CD4-positive, alpha-beta memory T cell (primary cell): Measurements from ENCODE around the gene IGIP. TPM values are rescaled to one million over a fixed set of nuclear protein-coding genes. Genes with fewer than 3 reads are reported as not detected.

Experiments used
- CTCF ChIA-PET: fragments of 350-600 bp; sonication (Branson Sonifier 250); formaldehyde crosslinking; loops from one replicate; lab custom pipeline; 2021; ENCODE audit warnings: inconsistent platforms; ENCODE audit not compliant: partially characterized antibody; lab: Charles Lee
- POLR2A ChIA-PET: fragments of 350-600 bp; sonication (Branson Sonifier 250); formaldehyde crosslinking; loops from one replicate; lab custom pipeline; 2021; ENCODE audit not compliant: partially characterized antibody; lab: Charles Lee
- DNase-seq, 5 donors: peaks; one replicate each; pipeline versions ENCODE4 v3.0.0 to v3.0.0-alpha.2; 2020 to 2022; ENCODE audit warnings: mixed read lengths in 1 of 5
- H3K27ac ChIP-seq: one replicate; pipeline ENCODE4 v1.7.0; 2013; ENCODE audit warnings: low read depth, low read length
- H3K27me3 ChIP-seq: 2 replicates; pipeline ENCODE4 v1.7.0; 2013; ENCODE audit warnings: mild to moderate bottlenecking, low read length, moderate library complexity; ENCODE audit not compliant: insufficient read depth
- H3K36me3 ChIP-seq: 2 replicates; pipeline ENCODE4 v1.7.0; 2013; ENCODE audit warnings: mild to moderate bottlenecking, low read length, moderate library complexity; ENCODE audit not compliant: insufficient read depth
- H3K4me1 ChIP-seq: 2 replicates; pipeline ENCODE4 v1.7.0; 2013; ENCODE audit warnings: mild to moderate bottlenecking, low read length, moderate library complexity; ENCODE audit not compliant: insufficient read depth
- H3K4me3 ChIP-seq, 2 donors: one replicate each; pipeline ENCODE4 v1.7.0; 2013; ENCODE audit warnings: low read length in 2 of 2, mild to moderate bottlenecking in 1 of 2
- H3K9me3 ChIP-seq, 2 donors: one replicate each; pipeline ENCODE4 v1.7.0; 2013; ENCODE audit warnings: low read length in 2 of 2, control low read depth in 1 of 2; ENCODE audit not compliant: control insufficient read depth in 1 of 2
- H3K27ac Mint-ChIP-seq, 7 donors: one replicate each; pipeline ENCODE4 v1.8.0; 2020 to 2021; ENCODE audit warnings: mixed read lengths in 7 of 7, mild to moderate bottlenecking in 6 of 7, inconsistent platforms in 3 of 7, moderate library complexity in 3 of 7
- H3K27me3 Mint-ChIP-seq, 2 donors: one replicate each; pipeline ENCODE4 v1.8.0; 2020 to 2021; ENCODE audit warnings: mixed read lengths in 2 of 2
- H3K36me3 Mint-ChIP-seq, 2 donors: one replicate each; pipeline ENCODE4 v1.8.0; 2020 to 2021; ENCODE audit warnings: mixed read lengths in 2 of 2, inconsistent platforms in 1 of 2, mild to moderate bottlenecking in 1 of 2
- H3K4me1 Mint-ChIP-seq, 4 donors: one replicate each; pipeline ENCODE4 v1.8.0; 2020 to 2021; ENCODE audit warnings: mixed read lengths in 4 of 4, mild to moderate bottlenecking in 1 of 4
- H3K4me3 Mint-ChIP-seq, 8 donors: one replicate each; pipeline ENCODE4 v1.8.0; 2020 to 2021; ENCODE audit warnings: mixed read lengths in 8 of 8, mild to moderate bottlenecking in 7 of 8, moderate library complexity in 6 of 8, inconsistent platforms in 3 of 8
- H3K9me3 Mint-ChIP-seq, 8 donors: one replicate each; pipeline ENCODE4 v1.8.0; 2020 to 2021; ENCODE audit warnings: mixed read lengths in 8 of 8, mild to moderate bottlenecking in 5 of 8, inconsistent platforms in 3 of 8, moderate library complexity in 1 of 8
- intact Hi-C: fragments of 100-400 bp; cut with micrococcal nuclease; formaldehyde crosslinking; loops from one replicate; pipeline ENCODE4 v1.15.1; 2023
- polyA plus RNA-seq, 2 donors: library from polyadenylated mRNA; unstranded; fragments of 300-500 nt; fragmentation: Illumina TruSeq; gene quantifications; one replicate each; pipeline ENCODE4 v1.2.3, GENCODE V29; 2021
- total RNA-seq, 2 experiments: library from RNA; stranded (reverse); gene quantifications; one replicate each; pipeline ENCODE4 v1.2.3, GENCODE V29; 2021

IGIP gene
- total and polyA plus RNA-seq, 4 experiments from 2014 or later = 0.27 to 14.9 (median 7.2) TPM

DNA sequence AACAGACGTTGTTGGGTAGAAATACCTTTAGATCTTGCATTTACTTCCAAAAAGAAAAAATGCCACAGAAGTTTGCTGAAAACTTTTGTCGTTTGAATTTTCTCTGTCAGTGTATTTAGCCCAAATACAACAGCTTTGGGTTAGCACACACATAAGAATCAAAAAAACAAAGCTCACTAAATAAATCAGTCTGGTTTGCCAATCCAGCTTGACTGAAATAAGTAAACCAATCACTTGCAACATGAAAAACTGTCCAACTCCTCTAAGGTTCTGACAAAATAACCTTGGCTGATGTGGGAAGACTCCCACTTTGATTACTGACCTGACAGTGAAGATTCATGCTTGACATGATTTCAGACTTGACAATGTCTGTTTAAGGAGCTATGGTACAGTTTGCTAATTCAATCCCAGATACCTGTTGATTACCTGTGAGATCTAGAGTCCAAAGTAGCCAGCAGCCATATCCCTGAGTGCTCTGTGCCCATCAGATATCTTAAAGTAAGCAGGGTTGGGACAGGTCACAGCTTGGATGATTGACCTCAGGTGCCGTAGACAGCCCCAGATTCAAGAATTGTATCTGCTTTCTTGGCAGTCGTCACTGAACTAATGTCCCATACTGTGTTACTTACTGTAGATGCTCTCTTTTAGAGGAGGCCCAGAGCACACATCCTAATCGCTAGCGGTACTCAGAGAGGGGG lies 727 bp downstream of the IGIP start:
- Histone ChIP-seq H3K27ac (no peak overlapping the region), H3K4me3 (no peak overlapping the region), H3K27me3 (no peaks in the 10 kb centered on the region), H3K9me3 (no peaks in the 10 kb centered on the region), H3K4me1 (peaks cover 21% of the 10 kb centered on the region), H3K36me3 (no peaks in the 10 kb centered on the region)
- Mint-ChIP-seq H3K9me3 (no peaks in the 10 kb centered on the region), H3K4me1 (peaks cover 29 to 54% (median 43%) of the 10 kb centered on the region in 4 donors), H3K36me3 (no peaks in the 10 kb centered on the region), H3K27me3 (no peaks in the 10 kb centered on the region), H3K27ac (no peak overlapping the region), H3K4me3 (no peak overlapping the region)
- ChIA-PET CTCF (interaction anchor here (1.5 to 1.8 kb wide), 2 partner anchors 11 to 18 kb away, joined by 4 to 5 read pairs; no protein-coding TSS in a partner anchor), POLR2A (no interaction called here)
- intact Hi-C loops = no loop called here
- DNase-seq = no peak

DNA sequence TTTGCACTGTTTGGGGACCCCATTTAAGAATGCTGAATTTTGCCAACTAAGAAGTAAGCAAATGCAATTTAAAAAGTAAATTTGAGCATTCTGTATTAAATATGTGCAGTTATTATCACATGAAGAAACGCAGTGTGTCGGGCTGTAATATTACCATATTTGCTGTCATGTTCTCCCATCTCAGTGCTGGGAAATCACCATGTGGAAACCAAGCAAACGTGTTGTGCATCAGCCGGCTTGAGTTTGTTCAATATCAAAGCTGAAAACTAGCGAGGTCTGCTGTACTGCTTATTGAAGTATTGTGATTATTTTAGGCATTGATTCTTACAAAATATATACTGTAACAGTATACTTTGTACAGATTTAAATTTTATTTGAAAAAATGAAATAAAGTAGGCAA lies 2.6 kb downstream of the IGIP start:
- DNase-seq = no peak
- ChIA-PET CTCF (interaction anchor here (1.4 to 1.8 kb wide), 2 partner anchors 10 to 16 kb away, joined by 4 to 5 read pairs; no protein-coding TSS in a partner anchor), POLR2A (no interaction called here)
- intact Hi-C loops = no loop called here
- Mint-ChIP-seq H3K27ac (no peak overlapping the region), H3K9me3 (no peaks in the 10 kb centered on the region), H3K36me3 (no peaks in the 10 kb centered on the region), H3K27me3 (no peaks in the 10 kb centered on the region), H3K4me1 (peaks cover 27 to 56% (median 42%) of the 10 kb centered on the region in 4 donors), H3K4me3 (no peak overlapping the region)
- Histone ChIP-seq H3K4me3 (no peak overlapping the region), H3K27me3 (no peaks in the 10 kb centered on the region), H3K9me3 (no peaks in the 10 kb centered on the region), H3K4me1 (peaks cover 21% of the 10 kb centered on the region), H3K36me3 (no peaks in the 10 kb centered on the region), H3K27ac (no peak overlapping the region)

DNA sequence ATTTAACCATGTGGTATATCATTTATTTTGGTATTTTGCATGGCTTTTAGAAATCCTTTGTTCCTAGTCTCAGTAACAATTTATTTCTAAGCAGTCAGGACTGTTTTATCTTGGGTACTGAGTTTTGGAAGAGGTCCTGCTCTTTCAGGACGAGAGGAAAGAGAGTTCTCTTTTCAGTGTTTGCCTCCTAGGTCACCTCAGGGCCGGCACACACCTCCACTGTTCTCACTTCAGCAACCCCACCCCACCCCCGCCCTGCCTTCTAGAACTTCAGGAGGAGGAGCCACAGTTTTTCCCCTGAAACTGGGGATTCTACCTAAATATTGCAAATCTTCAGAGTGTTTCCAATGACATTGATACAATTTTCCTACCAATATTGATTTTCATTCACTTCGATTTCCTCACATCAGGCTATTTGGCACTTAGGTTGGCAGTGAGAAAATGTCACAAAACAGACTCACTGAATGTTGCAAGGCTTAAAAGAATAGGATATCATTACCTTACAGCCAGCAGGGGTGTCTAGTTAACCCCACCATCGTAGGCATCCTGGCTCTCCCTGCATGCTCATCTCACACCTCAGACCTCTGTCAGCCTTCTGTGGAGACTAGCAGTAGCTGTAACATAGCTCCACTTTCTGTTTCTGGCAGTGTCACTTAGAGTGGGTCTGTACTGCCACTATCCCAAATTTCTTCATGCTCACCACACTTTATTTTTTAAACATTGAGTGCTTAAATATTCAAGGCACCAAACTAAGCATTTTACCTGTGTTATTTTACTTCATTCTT lies 5.4 kb downstream of the IGIP start:
- ChIA-PET POLR2A (interaction anchor here (3.0 kb wide), 1 partner anchor 24 kb away, joined by 10 read pairs; no protein-coding TSS in a partner anchor), CTCF (interaction anchor here (0.7 to 4.5 kb wide), 4 partner anchors 10 to 58 kb away, joined by 5 to 20 read pairs (median 14); no protein-coding TSS in a partner anchor)
- Histone ChIP-seq H3K4me1 (peaks cover 16% of the 10 kb centered on the region), H3K36me3 (no peaks in the 10 kb centered on the region), H3K9me3 (no peaks in the 10 kb centered on the region), H3K4me3 (no peak overlapping the region), H3K27me3 (no peaks in the 10 kb centered on the region), H3K27ac (no peak overlapping the region)
- H3K9me3 Mint-ChIP-seq = no peaks in the 10 kb centered on the region
- H3K27ac Mint-ChIP-seq = peak overlapping the region in 3 of 7 donors; percentile 18 to 53 (median 36)
- intact Hi-C loops = no loop called here
- no peaks in the 10 kb centered on the region for H3K27me3 Mint-ChIP-seq
- H3K4me1 Mint-ChIP-seq = peaks cover 27 to 52% (median 39%) of the 10 kb centered on the region in 4 donors
- no peaks in the 10 kb centered on the region for H3K36me3 Mint-ChIP-seq
- H3K4me3 Mint-ChIP-seq = peak overlapping the region in 3 of 8 donors; percentile 1 to 54 (median 45)
- DNase-seq = no peak

DNA sequence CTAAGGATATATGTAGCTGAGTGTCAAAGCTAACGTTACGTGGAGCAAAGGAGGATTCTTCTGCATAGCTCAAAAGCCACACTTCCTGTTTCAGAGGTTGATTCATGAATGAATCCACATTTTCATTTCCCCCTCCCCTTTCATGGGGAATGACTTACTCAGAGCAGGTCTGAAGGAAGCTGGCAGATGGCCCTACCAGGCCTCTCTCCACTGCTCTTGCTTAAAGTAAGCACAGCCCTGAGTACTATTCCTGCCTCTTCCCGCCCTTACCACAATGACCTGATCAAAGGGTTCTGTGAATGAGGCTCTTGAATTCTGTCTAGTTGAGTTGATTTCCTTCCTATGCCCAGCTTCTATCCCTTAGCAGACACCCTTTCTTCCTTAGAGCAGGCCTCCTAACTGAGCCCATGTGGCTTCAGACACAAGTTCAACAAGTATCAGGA lies 6.3 kb downstream of the IGIP start:
- Mint-ChIP-seq H3K36me3 (no peaks in the 10 kb centered on the region), H3K4me1 (peaks cover 25 to 49% (median 35%) of the 10 kb centered on the region in 4 donors), H3K4me3 (peak overlapping the region in 5 of 8 donors; percentile 5 to 54 (median 25)), H3K27ac (peak overlapping the region in 4 of 7 donors; percentile 32 to 37 (median 36)), H3K9me3 (no peaks in the 10 kb centered on the region), H3K27me3 (no peaks in the 10 kb centered on the region)
- Histone ChIP-seq H3K36me3 (no peaks in the 10 kb centered on the region), H3K27me3 (no peaks in the 10 kb centered on the region), H3K27ac (no peak overlapping the region), H3K4me1 (peaks cover 16% of the 10 kb centered on the region), H3K4me3 (no peak overlapping the region), H3K9me3 (no peaks in the 10 kb centered on the region)
- POLR2A ChIA-PET = interaction anchor here (2.3 to 3.0 kb wide), 2 partner anchors 17 to 25 kb away, joined by 7 to 10 read pairs; partner anchors contain the start of gene PURA
- intact Hi-C loops = loop anchor here (1.0 kb wide), 1 partner anchor 12 kb away; no protein-coding TSS in a partner anchor
- CTCF ChIA-PET = interaction anchor here (0.6 to 4.5 kb wide), 5 partner anchors 10 to 1682 kb away, joined by 3 to 20 read pairs (median 11); no protein-coding TSS in a partner anchor
- peak in 1 of 5 donors; percentile 11 for DNase-seq

DNA sequence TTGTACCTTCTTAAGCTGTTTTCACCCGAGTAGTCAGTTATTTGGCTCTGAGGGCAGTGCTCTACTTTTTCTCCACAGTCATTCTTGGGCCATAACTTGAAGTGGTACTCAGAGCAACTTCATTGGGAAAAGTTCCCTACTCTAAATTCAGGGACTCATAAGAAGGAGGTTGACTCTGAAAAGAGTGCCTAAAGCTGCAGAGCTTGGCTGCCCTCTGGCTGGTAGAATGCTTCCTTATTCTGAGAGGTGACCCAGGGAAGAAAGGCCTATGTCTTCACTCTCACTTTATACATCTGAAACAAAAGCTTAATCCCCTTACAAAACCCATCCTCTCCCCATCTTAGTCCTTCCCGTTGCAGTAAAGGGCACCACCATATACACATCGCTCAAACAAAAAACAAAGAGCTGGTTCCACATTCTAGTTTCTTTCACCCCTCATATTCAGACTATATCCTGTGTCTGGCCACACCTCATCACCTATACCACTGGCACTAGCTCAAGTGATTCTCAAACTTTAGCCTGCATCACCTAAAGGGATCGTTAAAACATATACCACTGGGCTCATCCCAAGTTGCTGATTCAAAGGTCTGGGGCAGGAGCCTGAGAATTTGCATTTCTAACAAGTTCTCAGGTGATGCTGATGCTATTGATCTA lies 7.9 kb downstream of the IGIP start:
- Histone ChIP-seq H3K9me3 (no peaks in the 10 kb centered on the region), H3K27me3 (no peaks in the 10 kb centered on the region), H3K4me3 (no peak overlapping the region), H3K4me1 (peaks cover 16% of the 10 kb centered on the region), H3K36me3 (no peaks in the 10 kb centered on the region), H3K27ac (no peak overlapping the region)
- no peak overlapping the region for H3K27ac Mint-ChIP-seq
- intact Hi-C loops = no loop called here
- no peaks in the 10 kb centered on the region for H3K9me3 Mint-ChIP-seq
- DNase-seq = no peak
- peaks cover 23 to 45% (median 35%) of the 10 kb centered on the region in 4 donors for H3K4me1 Mint-ChIP-seq
- no peaks in the 10 kb centered on the region for H3K36me3 Mint-ChIP-seq
- CTCF ChIA-PET = interaction anchor here (0.6 to 4.9 kb wide), 9 partner anchors 9 to 1023 kb away, joined by 3 to 30 read pairs (median 4); no protein-coding TSS in a partner anchor
- no peak overlapping the region for H3K4me3 Mint-ChIP-seq
- POLR2A ChIA-PET = interaction anchor here (2.3 to 3.0 kb wide), 2 partner anchors 19 to 26 kb away, joined by 7 to 10 read pairs; partner anchors contain the start of gene PURA
- H3K27me3 Mint-ChIP-seq = no peaks in the 10 kb centered on the region

DNA sequence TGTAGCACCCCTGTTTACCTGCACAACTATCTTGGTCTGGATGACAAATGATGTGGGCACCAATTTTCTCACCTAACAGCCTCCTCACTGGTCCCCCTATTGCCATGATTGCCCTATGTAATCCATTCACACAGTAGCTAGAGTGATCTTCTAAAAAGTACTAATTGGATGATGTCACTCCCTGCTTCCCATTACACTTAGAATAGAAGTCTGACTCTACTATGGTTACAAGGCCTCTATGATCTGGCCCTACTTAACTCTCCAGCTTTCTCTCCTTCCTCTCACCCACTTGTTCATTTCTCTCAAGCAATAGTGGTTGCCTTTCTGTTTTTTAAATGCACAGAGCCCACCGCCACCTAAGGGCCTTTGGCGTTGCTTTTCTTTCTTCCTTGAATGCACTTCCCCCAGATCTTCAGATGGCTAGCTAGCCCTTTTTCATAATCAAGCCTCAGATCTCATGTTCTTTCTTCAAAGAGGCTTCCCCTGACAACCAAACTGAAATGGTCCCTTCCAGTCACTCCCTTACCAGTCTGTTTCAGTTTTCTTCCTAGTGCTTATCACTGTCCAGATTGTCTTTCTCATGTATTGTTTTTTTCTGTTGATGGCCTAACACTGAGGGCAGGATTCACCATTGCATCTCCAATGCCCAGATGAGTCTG lies 8.7 kb downstream of the IGIP start:
- H3K4me3 Mint-ChIP-seq = no peak overlapping the region
- H3K27me3 Mint-ChIP-seq = no peaks in the 10 kb centered on the region
- no peaks in the 10 kb centered on the region for H3K36me3 Mint-ChIP-seq
- intact Hi-C loops = no loop called here
- no peak for DNase-seq
- no peaks in the 10 kb centered on the region for H3K36me3 ChIP-seq
- no peaks in the 10 kb centered on the region for H3K27me3 ChIP-seq
- no peak overlapping the region for H3K27ac Mint-ChIP-seq
- H3K9me3 ChIP-seq = no peaks in the 10 kb centered on the region
- no peak overlapping the region for H3K27ac ChIP-seq
- CTCF ChIA-PET = interaction anchor here (0.8 to 4.9 kb wide), 8 partner anchors 8 to 60 kb away, joined by 3 to 30 read pairs (median 4); no protein-coding TSS in a partner anchor
- H3K9me3 Mint-ChIP-seq = no peaks in the 10 kb centered on the region
- POLR2A ChIA-PET = interaction anchor here (2.3 kb wide), 1 partner anchor 20 kb away, joined by 7 read pairs; the partner anchor contains the start of gene PURA
- peaks cover 22 to 45% (median 35%) of the 10 kb centered on the region in 4 donors for H3K4me1 Mint-ChIP-seq
- peaks cover 16% of the 10 kb centered on the region for H3K4me1 ChIP-seq
- no peak overlapping the region for H3K4me3 ChIP-seq
